Trophoblast cell (in vitro differentiated cells and primary cell): ENCODE data around the gene LRRC71.
A peak's percentile ranks its signal among the peaks of the same experiment; 100 is the strongest.

ENCODE experiments used
- DNase-seq, 2 donors: peaks; one replicate each; pipeline ENCODE4 v3.0.0-alpha.2; 2016
- H2AFZ ChIP-seq: 2 replicates; pipeline ENCODE4 v1.6.1; 2013; ENCODE audit warnings: low read length, moderate library complexity, mild to moderate bottlenecking; ENCODE audit not compliant: insufficient read depth, poor library complexity
- H2AK5ac ChIP-seq: 2 replicates; pipeline ENCODE4 v1.6.1; 2013; ENCODE audit warnings: mild to moderate bottlenecking, low read length
- H2BK120ac ChIP-seq: 2 replicates; pipeline ENCODE4 v1.6.1; 2013; ENCODE audit warnings: low read length, mild to moderate bottlenecking, moderate library complexity; ENCODE audit not compliant: insufficient read depth, poor library complexity
- H2BK12ac ChIP-seq: 2 replicates; pipeline ENCODE4 v1.6.1; 2013; ENCODE audit warnings: mild to moderate bottlenecking, low read length, moderate library complexity
- H2BK5ac ChIP-seq: 2 replicates; pipeline ENCODE4 v1.6.1; 2013; ENCODE audit warnings: low read length, low read depth, moderate library complexity, mild to moderate bottlenecking; ENCODE audit not compliant: poor library complexity
- H3K14ac ChIP-seq: 2 replicates; pipeline ENCODE4 v1.6.1; 2013; ENCODE audit warnings: mild to moderate bottlenecking, low read length
- H3K18ac ChIP-seq: 2 replicates; pipeline ENCODE4 v1.6.1; 2013; ENCODE audit warnings: mild to moderate bottlenecking, low read length
- H3K23ac ChIP-seq: 2 replicates; pipeline ENCODE4 v1.6.1; 2013; ENCODE audit warnings: low read length
- H3K27ac ChIP-seq: 2 replicates; pipeline ENCODE4 v1.5.1; 2013; ENCODE audit warnings: low read depth, mild to moderate bottlenecking, inconsistent platforms, low read length, moderate library complexity
- H3K27me3 ChIP-seq: 2 replicates; pipeline ENCODE4 v1.6.1; 2013; ENCODE audit warnings: inconsistent platforms, mild to moderate bottlenecking, low read length, moderate library complexity; ENCODE audit not compliant: insufficient read depth
- H3K36me3 ChIP-seq, 2 experiments: 1 replicate in 1 of 2; 2 replicates in 1 of 2; pipeline ENCODE4 v1.6.1; 2013; ENCODE audit warnings: low read length in 2 of 2, mild to moderate bottlenecking in 2 of 2, moderate library complexity in 1 of 2; ENCODE audit not compliant: insufficient read depth in 2 of 2, control insufficient read depth in 1 of 2
- H3K4ac ChIP-seq: 2 replicates; pipeline ENCODE4 v1.6.1; 2013; ENCODE audit warnings: low read depth, mild to moderate bottlenecking, low read length, moderate library complexity
- H3K4me1 ChIP-seq, 2 experiments: 1 replicate in 1 of 2; 2 replicates in 1 of 2; pipeline ENCODE4 v1.6.1; 2013; ENCODE audit warnings: low read length in 2 of 2, mild to moderate bottlenecking in 2 of 2, moderate library complexity in 1 of 2; ENCODE audit not compliant: insufficient read depth in 2 of 2, control insufficient read depth in 1 of 2
- H3K4me2 ChIP-seq: 2 replicates; pipeline ENCODE4 v1.6.1; 2013; ENCODE audit warnings: inconsistent platforms, mild to moderate bottlenecking, low read length, moderate library complexity
- H3K4me3 ChIP-seq: 2 replicates; pipeline ENCODE4 v1.5.1; 2013; ENCODE audit warnings: mild to moderate bottlenecking, low read depth, low read length, inconsistent platforms
- H3K79me1 ChIP-seq: one replicate; pipeline ENCODE4 v1.6.1; 2013; ENCODE audit warnings: low read length
- H3K79me2 ChIP-seq: 2 replicates; pipeline ENCODE4 v1.6.1; 2013; ENCODE audit warnings: low read length, mild to moderate bottlenecking; ENCODE audit not compliant: control insufficient read depth, insufficient read depth, poor library complexity
- H3K9ac ChIP-seq: 2 replicates; pipeline ENCODE4 v1.6.1; 2013; ENCODE audit warnings: mild to moderate bottlenecking, low read length
- H3K9me3 ChIP-seq: 2 replicates; pipeline ENCODE4 v1.6.1; 2013; ENCODE audit warnings: low read depth, mild to moderate bottlenecking, control low read depth, inconsistent platforms, low read length; ENCODE audit not compliant: insufficient read depth
- H4K12ac ChIP-seq: 2 replicates; pipeline ENCODE4 v1.6.1; 2013; ENCODE audit warnings: low read depth, mild to moderate bottlenecking, low read length, moderate library complexity
- H4K8ac ChIP-seq: 2 replicates; pipeline ENCODE4 v1.6.1; 2013; ENCODE audit warnings: low read depth, mild to moderate bottlenecking, low read length, moderate library complexity
- H4K91ac ChIP-seq: one replicate; pipeline ENCODE4 v1.6.1; 2013; ENCODE audit warnings: low read depth, mild to moderate bottlenecking, low read length, moderate library complexity
- WGBS: extraction: QIAGEN DNeasy Blood & Tissue Kit; methylation state at CpG from one replicate; pipeline ENCODE4 v1.1.7; 2013; ENCODE audit warnings: missing lambda C conversion rate; ENCODE audit not compliant: insufficient read length, insufficient coverage; ENCODE audit errors: extremely low coverage; 5-methylcytosine and 5-hydroxymethylcytosine counted together

The LRRC71 gene

DNA sequence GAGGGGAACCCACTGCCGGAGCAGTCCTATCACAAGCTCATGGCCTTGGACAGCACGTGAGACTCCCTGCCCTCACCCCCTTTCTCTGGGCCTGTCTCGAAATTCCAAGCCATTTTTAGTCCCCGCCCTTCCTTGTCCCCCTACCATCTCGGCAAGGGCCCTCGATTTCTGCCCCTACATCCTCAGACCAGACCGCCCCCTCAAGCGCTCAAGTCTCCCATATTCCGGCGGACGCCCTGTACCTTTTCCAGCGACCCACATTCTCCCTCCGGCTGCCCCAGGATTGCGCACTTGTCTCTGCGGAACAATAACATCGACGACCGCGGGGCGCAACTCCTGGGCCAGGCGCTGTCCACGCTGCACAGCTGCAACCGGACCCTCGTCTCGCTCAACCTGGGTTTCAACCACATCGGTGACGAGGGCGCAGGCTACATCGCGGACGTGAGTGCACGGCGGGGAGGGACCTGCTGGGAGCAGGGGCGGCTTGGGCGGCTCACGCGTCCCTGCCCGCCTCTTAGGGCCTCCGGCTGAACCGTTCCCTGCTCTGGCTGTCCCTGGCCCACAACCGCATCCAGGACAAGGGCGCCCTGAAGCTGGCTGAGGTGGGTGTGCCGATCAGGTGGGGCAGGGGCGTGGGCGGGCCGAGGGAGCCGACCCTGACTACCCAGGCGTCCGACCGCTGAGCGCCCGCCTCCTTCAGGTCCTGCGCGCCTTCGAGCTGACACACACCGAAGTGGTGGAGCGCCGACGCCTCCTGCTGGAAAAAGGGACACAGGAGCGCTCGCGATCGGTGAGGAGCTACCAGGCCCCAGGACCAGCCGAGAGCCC, 7.0 kb downstream of the LRRC71 start:
- H3K79me2 ChIP-seq, result no peaks in the 10 kb centered on the region
- peak; percentile 64 to 82 for DNase-seq
- H4K12ac ChIP-seq, result no peak overlapping the region
- no peak overlapping the region for H3K9ac ChIP-seq
- H4K8ac ChIP-seq, result no peak overlapping the region
- no peak overlapping the region for H3K23ac ChIP-seq
- H2AK5ac ChIP-seq, result no peak overlapping the region
- H4K91ac ChIP-seq, result no peak overlapping the region
- H3K4me3 ChIP-seq, result peak overlapping the region; percentile 33
- H2BK120ac ChIP-seq, result no peak overlapping the region
- peak overlapping the region; percentile 90 for H3K4me2 ChIP-seq
- H3K79me1 ChIP-seq, result no peaks in the 10 kb centered on the region
- H3K14ac ChIP-seq, result no peak overlapping the region
- peaks cover 2% of the 10 kb centered on the region for H3K9me3 ChIP-seq
- H3K27me3 ChIP-seq, result peaks cover 49% of the 10 kb centered on the region
- no peak overlapping the region for H2AFZ ChIP-seq
- no peak overlapping the region for H3K4ac ChIP-seq
- no peak overlapping the region for H2BK12ac ChIP-seq
- peaks cover 7 to 8% of the 10 kb centered on the region in 2 experiments for H3K4me1 ChIP-seq
- H2BK5ac ChIP-seq, result no peak overlapping the region
- no peaks in the 10 kb centered on the region for H3K36me3 ChIP-seq
- no peak overlapping the region for H3K18ac ChIP-seq
- H3K27ac ChIP-seq, result no peak overlapping the region
- no CpG with 5 or more reads among the region's 64 CpGs for WGBS

- H3K79me1 ChIP-seq, result no peaks in the 10 kb centered on the region
- no CpG with 5 or more reads among the region's 4 CpGs for WGBS
Observed at GRCh38 chr1:156928043-156928602, 7.7 kb downstream of the LRRC71 start.

DNA sequence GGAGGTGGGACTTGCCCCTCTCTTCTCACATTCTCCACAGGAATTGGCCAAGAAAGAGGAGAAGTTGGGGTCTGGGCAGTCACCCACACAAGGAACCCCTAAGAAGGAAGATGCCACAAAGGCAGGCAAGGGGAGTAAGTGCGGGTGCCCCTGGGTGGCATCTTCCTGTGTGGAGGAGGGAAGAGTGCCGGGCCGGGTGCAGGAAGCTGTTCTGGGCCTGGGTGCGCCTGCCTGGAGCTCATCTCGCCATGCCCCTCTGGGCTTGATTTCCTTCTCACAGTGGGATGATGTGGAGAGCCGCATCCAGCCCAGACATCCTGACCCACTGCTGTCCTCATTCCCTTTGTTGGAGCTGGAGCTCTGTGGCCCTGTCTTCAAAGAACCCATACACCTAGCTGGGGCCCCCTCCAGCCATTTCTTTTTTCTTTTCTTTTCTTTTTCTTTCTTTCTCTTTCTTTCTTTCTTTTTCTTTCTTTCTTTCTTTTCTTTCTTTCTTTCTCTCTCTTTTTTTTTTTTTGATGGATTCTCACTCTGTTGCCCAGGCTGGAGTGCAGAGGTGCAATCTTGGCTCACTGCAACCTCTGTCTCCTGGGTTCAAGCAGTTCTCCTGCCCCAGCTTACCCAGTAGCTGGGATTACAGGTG, 9.3 kb downstream of the LRRC71 start:
- no peak overlapping the region for H3K27ac ChIP-seq
- no CpG with 5 or more reads among the region's 6 CpGs for WGBS
- no peak overlapping the region for H2AFZ ChIP-seq
- no peak overlapping the region for H4K8ac ChIP-seq
- no peak overlapping the region for H3K4me3 ChIP-seq
- H4K91ac ChIP-seq, result no peak overlapping the region
- H2BK120ac ChIP-seq, result no peak overlapping the region
- H2BK12ac ChIP-seq, result no peak overlapping the region
- H3K23ac ChIP-seq, result no peak overlapping the region
- H3K4me1 ChIP-seq, result peaks cover 4 to 7% of the 10 kb centered on the region in 2 experiments
- no peak overlapping the region for H3K18ac ChIP-seq
- no peaks in the 10 kb centered on the region for H3K79me2 ChIP-seq
- H4K12ac ChIP-seq, result no peak overlapping the region
- H2AK5ac ChIP-seq, result no peak overlapping the region
- peaks cover 0 to 2% of the 10 kb centered on the region in 2 experiments for H3K36me3 ChIP-seq
- no peak overlapping the region for H3K9ac ChIP-seq
- no peak overlapping the region for H3K4me2 ChIP-seq
- no peaks in the 10 kb centered on the region for H3K9me3 ChIP-seq
- H3K79me1 ChIP-seq, result no peaks in the 10 kb centered on the region
- DNase-seq, result no peak
- peaks cover 29% of the 10 kb centered on the region for H3K27me3 ChIP-seq
- H2BK5ac ChIP-seq, result no peak overlapping the region
- no peak overlapping the region for H3K4ac ChIP-seq
- H3K14ac ChIP-seq, result no peak overlapping the region

More at GRCh38 chr1:156928043-156928602, 7.7 kb downstream of the LRRC71 start:
- DNase-seq, result no peak
- Histone ChIP-seq H4K8ac (no peak overlapping the region), H2BK5ac (no peak overlapping the region), H2AK5ac (no peak overlapping the region), H4K91ac (no peak overlapping the region), H3K79me2 (no peaks in the 10 kb centered on the region), H3K4me2 (peak overlapping the region; percentile 90), H3K9me3 (no peaks in the 10 kb centered on the region), H3K4ac (no peak overlapping the region), H3K23ac (no peak overlapping the region), H3K36me3 (no peaks in the 10 kb centered on the region), H2BK12ac (no peak overlapping the region), H3K27ac (no peak overlapping the region), H3K14ac (no peak overlapping the region), H3K9ac (no peak overlapping the region), H2BK120ac (no peak overlapping the region), H3K18ac (no peak overlapping the region), H3K27me3 (peaks cover 42% of the 10 kb centered on the region), H3K4me3 (no peak overlapping the region), H3K4me1 (peaks cover 7 to 8% of the 10 kb centered on the region in 2 experiments), H4K12ac (no peak overlapping the region), H2AFZ (no peak overlapping the region)

- no peak overlapping the region for H3K14ac ChIP-seq
- H3K9me3 ChIP-seq, result no peaks in the 10 kb centered on the region
- no peak overlapping the region for H3K23ac ChIP-seq
- H3K4me2 ChIP-seq, result no peak overlapping the region
- no peak overlapping the region for H2BK5ac ChIP-seq
- no peak overlapping the region for H4K8ac ChIP-seq
- no peak overlapping the region for H3K18ac ChIP-seq
- no peak overlapping the region for H3K27ac ChIP-seq
- H3K4ac ChIP-seq, result no peak overlapping the region
- H3K4me1 ChIP-seq, result peaks cover 4 to 7% of the 10 kb centered on the region in 2 experiments
- WGBS, result no CpG with 5 or more reads among the region's 4 CpGs
- no peak overlapping the region for H4K12ac ChIP-seq
- no peak overlapping the region for H2BK12ac ChIP-seq
- H4K91ac ChIP-seq, result no peak overlapping the region
- H2AFZ ChIP-seq, result no peak overlapping the region
- no peak overlapping the region for H2AK5ac ChIP-seq
- H3K79me1 ChIP-seq, result no peaks in the 10 kb centered on the region
- H3K27me3 ChIP-seq, result peaks cover 21% of the 10 kb centered on the region
- H3K36me3 ChIP-seq, result peaks cover 2 to 4% of the 10 kb centered on the region in 2 experiments
- no peaks in the 10 kb centered on the region for H3K79me2 ChIP-seq
- no peak overlapping the region for H2BK120ac ChIP-seq
- DNase-seq, result no peak
- no peak overlapping the region for H3K4me3 ChIP-seq
- H3K9ac ChIP-seq, result no peak overlapping the region
Observed at GRCh38 chr1:156930483-156930882, 10.1 kb downstream of the LRRC71 start.
